ENCODE measurements around the gene MFAP4.

GRCh38 chr17:19369107-19369778, 17.7 kb downstream of the MFAP4 start:
- TF ChIP-seq CTCF (IDR thresholded peaks at IDR 0.05; ENCODE audit: insufficient read depth, low read depth, low read length) (no peak), EZH2 (IDR thresholded peaks at IDR 0.05; ENCODE audit: insufficient read depth, low read length) (no peak)

All from astrocyte (in vitro differentiated cells and primary cell).